PC-9 (cell line): ENCODE measurements around the gene KCNF1. TPM values are rescaled to one million over a fixed set of nuclear protein-coding genes. Genes with fewer than 3 reads are reported as not detected.

Experiments
- BruUV-seq: library from RNA; stranded (reverse); fragments of 400-500 nt; replicated peaks from 2 replicates; lab custom pipeline; 2021; lab: Mats Ljungman, UMichigan
- CTCF ChIA-PET: fragments of 300-600 bp; sonication (Branson Sonifier 250); formaldehyde crosslinking; loops from one replicate; lab custom pipeline; 2022; ENCODE audit warnings: antibody characterized with exemption; lab: Charles Lee
- POLR2A ChIA-PET: fragments of 300-600 bp; sonication (Branson Sonifier 250); formaldehyde crosslinking; loops from one replicate; lab custom pipeline; 2022; ENCODE audit warnings: antibody characterized with exemption; ENCODE audit not compliant: unreplicated experiment; lab: Charles Lee
- DNase-seq, 2 experiments: peaks; one replicate each; pipeline versions ENCODE4 v3.0.0 to v3.0.0-alpha.2; 2015 to 2022; ENCODE audit warnings: mixed read lengths in 1 of 2
- H2AFZ ChIP-seq: fragments of 200-600 bp; sonication (generic); 2 replicates; pipeline ENCODE4 v1.8.1; 2017; ENCODE audit warnings: antibody characterized with exemption
- H3F3A ChIP-seq: fragments of 200-600 bp; sonication (generic); 2 replicates; pipeline ENCODE4 v1.8.1; 2017; ENCODE audit warnings: antibody characterized with exemption, mild to moderate bottlenecking, low read depth; ENCODE audit not compliant: insufficient read depth
- H3K27ac ChIP-seq: fragments of 200-600 bp; sonication (generic); 2 replicates; pipeline ENCODE4 v1.6.1; 2016; ENCODE audit warnings: mixed run types
- H3K27me3 ChIP-seq: fragments of 200-600 bp; sonication (generic); 2 replicates; pipeline ENCODE4 v1.6.1; 2016; ENCODE audit warnings: low read depth, mixed run types; ENCODE audit not compliant: insufficient read depth
- H3K36me3 ChIP-seq: fragments of 200-600 bp; sonication (generic); 2 replicates; pipeline ENCODE4 v1.6.1; 2016; ENCODE audit warnings: low read depth, mixed run types
- H3K4me1 ChIP-seq: fragments of 200-600 bp; sonication (generic); replicated peaks from 2 replicates; pipeline ENCODE4 v1.6.1; 2016; ENCODE audit warnings: mixed run types; ENCODE audit not compliant: insufficient read depth
- H3K4me2 ChIP-seq: fragments of 200-600 bp; sonication (generic); 2 replicates; pipeline ENCODE4 v1.6.1; 2017; ENCODE audit warnings: mixed run types
- H3K4me3 ChIP-seq: fragments of 200-600 bp; sonication (generic); 2 replicates; pipeline ENCODE4 v1.6.1; 2016; ENCODE audit warnings: mixed run types
- H3K79me2 ChIP-seq: fragments of 200-600 bp; sonication (generic); 2 replicates; pipeline ENCODE4 v1.6.1; 2017; ENCODE audit warnings: low read depth, mixed run types
- H3K9me2 ChIP-seq: fragments of 200-600 bp; sonication (generic); 2 replicates; pipeline ENCODE4 v1.8.1; 2017; ENCODE audit warnings: mild to moderate bottlenecking; ENCODE audit not compliant: insufficient read depth
- H3K9me3 ChIP-seq: fragments of 200-600 bp; sonication (generic); 2 replicates; pipeline ENCODE4 v1.8.1; 2016; ENCODE audit warnings: low read depth; ENCODE audit not compliant: insufficient read depth
- H4K20me1 ChIP-seq: fragments of 200-600 bp; sonication (generic); 2 replicates; pipeline ENCODE4 v1.8.1; 2017; ENCODE audit not compliant: insufficient read depth
- EZH2 ChIP-seq: fragments of 200-600 bp; sonication (generic); IDR thresholded peaks from 2 replicates; pipeline ENCODE4 v1.8.0; 2017; ENCODE audit warnings: antibody characterized with exemption, low read depth
- intact Hi-C: fragments of 100-400 bp; cut with micrococcal nuclease; formaldehyde crosslinking; loops from one replicate; pipeline ENCODE4 v1.10.0; 2022; ENCODE audit not compliant: unreplicated experiment
- total RNA-seq: library from RNA; stranded (reverse); gene quantifications from 2 replicates; pipeline ENCODE4 v1.2.3, GENCODE V29; 2021
- TF ChIP-seq, protein P1 (sequence below): fragments of 200-600 bp; sonication (generic); conservative IDR thresholded peaks from 2 replicates; pipeline ENCODE4 v1.6.1; 2017; ENCODE audit warnings: mixed run types, antibody characterized with exemption, mild to moderate bottlenecking, moderate library complexity

The KCNF1 gene
- total RNA-seq, 1 experiment from 2014 or later = 1.0 TPM

DNA sequence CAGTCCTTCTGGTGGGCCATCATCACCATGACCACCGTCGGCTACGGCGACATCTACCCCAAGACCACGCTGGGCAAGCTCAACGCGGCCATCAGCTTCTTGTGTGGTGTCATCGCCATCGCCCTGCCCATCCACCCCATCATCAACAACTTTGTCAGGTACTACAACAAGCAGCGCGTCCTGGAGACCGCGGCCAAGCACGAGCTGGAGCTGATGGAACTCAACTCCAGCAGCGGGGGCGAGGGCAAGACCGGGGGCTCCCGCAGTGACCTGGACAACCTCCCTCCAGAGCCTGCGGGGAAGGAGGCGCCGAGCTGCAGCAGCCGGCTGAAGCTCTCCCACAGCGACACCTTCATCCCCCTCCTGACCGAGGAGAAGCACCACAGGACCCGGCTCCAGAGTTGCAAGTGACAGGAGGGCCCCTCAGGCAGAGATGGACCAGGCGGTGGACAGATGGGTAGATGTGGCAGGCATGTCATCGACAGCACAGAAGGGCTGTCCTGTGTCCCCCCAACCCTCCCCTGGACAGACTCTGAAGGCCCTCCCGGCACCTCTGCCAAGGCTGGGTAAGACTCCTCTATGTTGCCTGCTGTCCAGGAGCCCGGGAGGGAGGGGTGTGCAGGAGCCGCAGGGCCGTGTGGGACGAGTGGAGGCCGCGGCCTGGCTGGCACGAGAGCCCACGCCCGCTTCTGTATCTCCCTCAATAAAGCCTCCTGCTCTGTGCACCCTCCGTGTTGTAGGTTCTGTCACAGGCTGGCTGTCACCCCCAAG is 2.0 kb downstream of the KCNF1 start:
- Histone ChIP-seq H3K9me2 (no peaks in the 10 kb centered on the region), H3K9me3 (no peaks in the 10 kb centered on the region), H3K4me2 (0 out of 2 replicates have a peak overlapping the region, but pooled peaks have one; percentile 23), H3K27me3 (0 out of 2 replicates have a peak, but pooled peaks cover 4% of the 10 kb centered on the region), H3K4me1 (peaks cover 6% of the 10 kb centered on the region; the same call in 1 of the 2 replicates), H3K79me2 (no peaks in the 10 kb centered on the region), H3K36me3 (no peaks in the 10 kb centered on the region), H3K27ac (no peak overlapping the region), H3K4me3 (no peak overlapping the region), H3F3A (0 out of 2 replicates have a peak, but pooled peaks cover 2% of the 10 kb centered on the region), H2AFZ (no peak overlapping the region), H4K20me1 (no peaks in the 10 kb centered on the region)
- BruUV-seq = no TSS peak
- ChIA-PET POLR2A (no interaction called here), CTCF (interaction anchor here (1.0 kb wide), 1 partner anchor 23 kb away, joined by 5 read pairs; no protein-coding TSS in a partner anchor)
- intact Hi-C loops = no loop called here
- TF ChIP-seq EZH2 = no peak
- TF ChIP-seq, protein P1, sequence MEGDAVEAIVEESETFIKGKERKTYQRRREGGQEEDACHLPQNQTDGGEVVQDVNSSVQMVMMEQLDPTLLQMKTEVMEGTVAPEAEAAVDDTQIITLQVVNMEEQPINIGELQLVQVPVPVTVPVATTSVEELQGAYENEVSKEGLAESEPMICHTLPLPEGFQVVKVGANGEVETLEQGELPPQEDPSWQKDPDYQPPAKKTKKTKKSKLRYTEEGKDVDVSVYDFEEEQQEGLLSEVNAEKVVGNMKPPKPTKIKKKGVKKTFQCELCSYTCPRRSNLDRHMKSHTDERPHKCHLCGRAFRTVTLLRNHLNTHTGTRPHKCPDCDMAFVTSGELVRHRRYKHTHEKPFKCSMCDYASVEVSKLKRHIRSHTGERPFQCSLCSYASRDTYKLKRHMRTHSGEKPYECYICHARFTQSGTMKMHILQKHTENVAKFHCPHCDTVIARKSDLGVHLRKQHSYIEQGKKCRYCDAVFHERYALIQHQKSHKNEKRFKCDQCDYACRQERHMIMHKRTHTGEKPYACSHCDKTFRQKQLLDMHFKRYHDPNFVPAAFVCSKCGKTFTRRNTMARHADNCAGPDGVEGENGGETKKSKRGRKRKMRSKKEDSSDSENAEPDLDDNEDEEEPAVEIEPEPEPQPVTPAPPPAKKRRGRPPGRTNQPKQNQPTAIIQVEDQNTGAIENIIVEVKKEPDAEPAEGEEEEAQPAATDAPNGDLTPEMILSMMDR = no peak
- DNase-seq = peak in 1 of 2 experiments; percentile 9

GRCh38 chr2:10914272-10914693 is 2.5 kb downstream of the KCNF1 start:
- Histone ChIP-seq H3K79me2 (no peaks in the 10 kb centered on the region), H3F3A (0 out of 2 replicates have a peak, but pooled peaks cover 2% of the 10 kb centered on the region), H3K36me3 (no peaks in the 10 kb centered on the region), H3K27me3 (0 out of 2 replicates have a peak, but pooled peaks cover 4% of the 10 kb centered on the region), H2AFZ (no peak overlapping the region), H3K4me2 (0 out of 2 replicates have a peak overlapping the region, but pooled peaks have one; percentile 23), H3K4me3 (no peak overlapping the region), H3K4me1 (peaks cover 6% of the 10 kb centered on the region; the same call in 1 of the 2 replicates), H3K9me2 (no peaks in the 10 kb centered on the region), H4K20me1 (no peaks in the 10 kb centered on the region), H3K9me3 (no peaks in the 10 kb centered on the region), H3K27ac (no peak overlapping the region)
- intact Hi-C loops = no loop called here
- TF ChIP-seq, protein P1 = peak; percentile 53
- TF ChIP-seq EZH2 = no peak
- ChIA-PET POLR2A (no interaction called here), CTCF (interaction anchor here (1.0 kb wide), 1 partner anchor 22 kb away, joined by 5 read pairs; no protein-coding TSS in a partner anchor)
- DNase-seq = peak in 1 of 2 experiments; percentile 37
- no TSS peak for BruUV-seq

GRCh38 chr2:10915236-10915635 is 3.5 kb downstream of the KCNF1 start:
- H3K27ac ChIP-seq = no peak overlapping the region
- no peaks in the 10 kb centered on the region for H3K79me2 ChIP-seq
- H3K9me2 ChIP-seq = no peaks in the 10 kb centered on the region
- H3K27me3 ChIP-seq = 0 out of 2 replicates have a peak, but pooled peaks cover 4% of the 10 kb centered on the region
- no peaks in the 10 kb centered on the region for H4K20me1 ChIP-seq
- H3K9me3 ChIP-seq = no peaks in the 10 kb centered on the region
- H3K4me2 ChIP-seq = no peak overlapping the region
- ChIA-PET POLR2A (no interaction called here), CTCF (no interaction called here)
- TF ChIP-seq EZH2 = no peak
- TF ChIP-seq, protein P1 = no peak
- no peak for DNase-seq
- H3K4me3 ChIP-seq = no peak overlapping the region
- BruUV-seq = no TSS peak
- 0 out of 2 replicates have a peak, but pooled peaks cover 2% of the 10 kb centered on the region for H3F3A ChIP-seq
- H3K36me3 ChIP-seq = no peaks in the 10 kb centered on the region
- H3K4me1 ChIP-seq = peaks cover 6% of the 10 kb centered on the region; the same call in 1 of the 2 replicates
- H2AFZ ChIP-seq = no peak overlapping the region
- intact Hi-C loops = no loop called here
